CD4-positive, alpha-beta T cell treated with Interleukin-1 beta for 1 hour (primary cell): ENCODE results near the gene SHE.

Source experiments
- DNase-seq, 2 donors: peaks; one replicate each; pipeline ENCODE4 v3.0.0-alpha.2; 2020 to 2022

SHE gene

GRCh38 chr1:154476791-154477190 lies 25.4 kb downstream of the SHE start:
- no peak for DNase-seq

- no peak for DNase-seq
These were observed 27.4 kb downstream of the SHE start for GRCh38 chr1:154474802-154475201.

GRCh38 chr1:154471304-154471703 lies 30.9 kb downstream of the SHE start:
- no peak for DNase-seq

GRCh38 chr1:154469844-154470560 lies 32.2 kb downstream of the SHE start:
- DNase-seq, result no peak

GRCh38 chr1:154468535-154469250 lies 33.5 kb downstream of the SHE start:
- no peak for DNase-seq

GRCh38 chr1:154467434-154468102 lies 34.6 kb downstream of the SHE start:
- DNase-seq, result peak in 1 of 2 donors; percentile 40

GRCh38 chr1:154466921-154467417 lies 35.2 kb downstream of the SHE start:
- no peak for DNase-seq

GRCh38 chr1:154466206-154466605 lies 36.0 kb downstream of the SHE start:
- DNase-seq, result no peak

GRCh38 chr1:154465621-154466195 lies 36.5 kb downstream of the SHE start:
- DNase-seq, result no peak

- peak; percentile 42 to 72 for DNase-seq
These were observed 38.7 kb downstream of the SHE start for GRCh38 chr1:154463512-154463990.

GRCh38 chr1:154460695-154461260 lies 41.4 kb downstream of the SHE start:
- no peak for DNase-seq

GRCh38 chr1:154459080-154459479 lies 43.1 kb downstream of the SHE start:
- no peak for DNase-seq

GRCh38 chr1:154456631-154457030 lies 45.6 kb downstream of the SHE start:
- DNase-seq, result peak in 1 of 2 donors; percentile 33

- no peak for DNase-seq
These were observed 47.7 kb downstream of the SHE start for GRCh38 chr1:154454386-154455120.

- DNase-seq, result no peak
These were observed 48.4 kb downstream of the SHE start for GRCh38 chr1:154453574-154454352.

GRCh38 chr1:154453161-154453560 lies 49.1 kb downstream of the SHE start:
- DNase-seq, result no peak

- no peak for DNase-seq
These were observed 53.8 kb downstream of the SHE start for GRCh38 chr1:154448331-154448811.

GRCh38 chr1:154446789-154447188 lies 55.4 kb downstream of the SHE start:
- DNase-seq, result no peak

GRCh38 chr1:154446292-154446691 lies 55.9 kb downstream of the SHE start:
- no peak for DNase-seq

GRCh38 chr1:154445040-154445472 lies 57.2 kb downstream of the SHE start:
- peak in 1 of 2 donors; percentile 45 for DNase-seq
